ENCODE data around the gene NRG3. TPM values are rescaled to one million over a fixed set of nuclear protein-coding genes. Genes with fewer than 3 reads are reported as not detected.

The NRG3 gene
- total RNA-seq, 1 experiment from 2014 or later = 0.08 TPM

GRCh38 chr10:82796510-82796909 is 921.5 kb downstream of the NRG3 start:
- BruUV-seq (replicated peaks) = no TSS peak
- ATAC-seq (no peak), DNase-seq (ENCODE audit: low read depth, low spot score) (no peak)
- no peak overlapping the region for H3K27ac ChIP-seq (ENCODE audit: low read length)
- H3K4me1 ChIP-seq (ENCODE audit: control insufficient read depth, insufficient read depth, low read length) = no peaks in the 10 kb centered on the region
- H3K36me3 ChIP-seq (ENCODE audit: control insufficient read depth, insufficient read depth, low read length) = no peaks in the 10 kb centered on the region
- ChIA-PET CTCF (no interaction called here), POLR2A (no interaction called here)
- in situ Hi-C loops (cut with HindIII; ENCODE audit: low pct_unique_long_range_greater_than_20kb, low sequenced_read_pairs) = no loop called here
- intact Hi-C loops (cut with micrococcal nuclease; ENCODE audit: unreplicated experiment) = no loop called here
- H3K4me3 ChIP-seq (ENCODE audit: low read depth in 2 of 2, low read length in 2 of 2) = no peak overlapping the region
- no peaks in the 10 kb centered on the region for H3K27me3 ChIP-seq (ENCODE audit: control insufficient read depth, insufficient read depth, low read length)
- H3K9me3 ChIP-seq (ENCODE audit: control insufficient read depth, insufficient read depth, low read depth, low read length) = no peaks in the 10 kb centered on the region
- TF ChIP-seq CTCF (IDR thresholded peaks at IDR 0.05) (peak; percentile 34), SIN3A (IDR thresholded peaks at IDR 0.05; ENCODE audit: borderline replicate concordance, insufficient read depth, low read depth, low read length) (no peak)

GRCh38 chr10:82801289-82801688 is 926.3 kb downstream of the NRG3 start:
- intact Hi-C loops (cut with micrococcal nuclease; ENCODE audit: unreplicated experiment) (no loop called here), in situ Hi-C loops (cut with HindIII; ENCODE audit: low pct_unique_long_range_greater_than_20kb, low sequenced_read_pairs) (no loop called here)
- no peaks in the 10 kb centered on the region for H3K36me3 ChIP-seq (ENCODE audit: control insufficient read depth, insufficient read depth, low read length)
- ATAC-seq (no peak), DNase-seq (ENCODE audit: low read depth, low spot score) (no peak)
- H3K4me1 ChIP-seq (ENCODE audit: control insufficient read depth, insufficient read depth, low read length) = no peaks in the 10 kb centered on the region
- H3K4me3 ChIP-seq (ENCODE audit: low read depth in 2 of 2, low read length in 2 of 2) = no peak overlapping the region
- no peak overlapping the region for H3K27ac ChIP-seq (ENCODE audit: low read length)
- CTCF ChIA-PET = no interaction called here
- no peaks in the 10 kb centered on the region for H3K9me3 ChIP-seq (ENCODE audit: control insufficient read depth, insufficient read depth, low read depth, low read length)
- no peaks in the 10 kb centered on the region for H3K27me3 ChIP-seq (ENCODE audit: control insufficient read depth, insufficient read depth, low read length)
- BruUV-seq (replicated peaks) = no TSS peak
- POLR2A ChIA-PET = no interaction called here
- TF ChIP-seq REST (IDR thresholded peaks at IDR 0.05; ENCODE audit: insufficient read depth in 1 of 2, low read depth in 2 of 2, low read length in 1 of 2) (no peak), SIN3A (IDR thresholded peaks at IDR 0.05; ENCODE audit: borderline replicate concordance, insufficient read depth, low read depth, low read length) (no peak), TCF7L2 (IDR thresholded peaks at IDR 0.05; ENCODE audit: low read depth, low read length) (no peak), CTCF (IDR thresholded peaks at IDR 0.05) (no peak), POLR2AphosphoS5 (IDR thresholded peaks at IDR 0.05; ENCODE audit: low read depth, low read length) (no peak)

- Histone ChIP-seq H3K4me1 (ENCODE audit: control insufficient read depth, insufficient read depth, low read length) (no peaks in the 10 kb centered on the region), H3K9me3 (ENCODE audit: control insufficient read depth, insufficient read depth, low read depth, low read length) (no peaks in the 10 kb centered on the region), H3K27ac (ENCODE audit: low read length) (no peak overlapping the region), H3K36me3 (ENCODE audit: control insufficient read depth, insufficient read depth, low read length) (no peaks in the 10 kb centered on the region), H3K4me3 (ENCODE audit: low read depth in 2 of 2, low read length in 2 of 2) (no peak overlapping the region), H3K27me3 (ENCODE audit: control insufficient read depth, insufficient read depth, low read length) (no peaks in the 10 kb centered on the region)
- intact Hi-C loops (cut with micrococcal nuclease; ENCODE audit: unreplicated experiment) (no loop called here), in situ Hi-C loops (cut with HindIII; ENCODE audit: low pct_unique_long_range_greater_than_20kb, low sequenced_read_pairs) (no loop called here)
- no peak for TF ChIP-seq POLR2AphosphoS5 (IDR thresholded peaks at IDR 0.05; ENCODE audit: low read depth, low read length)
- TF ChIP-seq CTCF (IDR thresholded peaks at IDR 0.05) = peak; percentile 31
- TF ChIP-seq SIN3A (IDR thresholded peaks at IDR 0.05; ENCODE audit: borderline replicate concordance, insufficient read depth, low read depth, low read length) = no peak
- no peak for TF ChIP-seq REST (IDR thresholded peaks at IDR 0.05; ENCODE audit: insufficient read depth in 1 of 2, low read depth in 2 of 2, low read length in 1 of 2)
- TF ChIP-seq TCF7L2 (IDR thresholded peaks at IDR 0.05; ENCODE audit: low read depth, low read length) = no peak
- no TSS peak for BruUV-seq (replicated peaks)
- ATAC-seq (no peak), DNase-seq (ENCODE audit: low read depth, low spot score) (no peak)
- CTCF ChIA-PET = no interaction called here
- POLR2A ChIA-PET = no interaction called here
Measured at GRCh38 chr10:82811621-82812020, 936.6 kb downstream of the NRG3 start.

All from Panc1 (cell line).